ENCODE results near the gene DSP. TPM values are rescaled to one million over a fixed set of nuclear protein-coding genes. Genes with fewer than 3 reads are reported as not detected.

The DSP gene
- total RNA-seq, 1 donor from 2014 or later: 38.7 TPM

GRCh38 chr6:7580537-7580926 is 39.1 kb downstream of the DSP start:
- no peak for DNase-seq (ENCODE audit: low spot score)
- Mint-ChIP-seq H3K4me3 (no peak overlapping the region), H3K27ac (no peak overlapping the region), H3K27me3 (ENCODE audit: insufficient read depth, low read depth) (peaks cover 4% of the 10 kb centered on the region), H3K4me1 (no peaks in the 10 kb centered on the region), H3K36me3 (peaks cover 16% of the 10 kb centered on the region), H3K9me3 (no peaks in the 10 kb centered on the region)
- Histone ChIP-seq H3K4me2 (no peak overlapping the region), H3K36me3 (peaks cover 8% of the 10 kb centered on the region), H3K4me3 (no peak overlapping the region), H3K27me3 (no peaks in the 10 kb centered on the region), H2AFZ (replicated peaks) (no peak overlapping the region), H3K9ac (no peak overlapping the region), H4K20me1 (ENCODE audit: low read depth) (no peaks in the 10 kb centered on the region), H3F3A (ENCODE audit: low read depth) (no peaks in the 10 kb centered on the region), H3K27ac (no peak overlapping the region), H3K79me2 (ENCODE audit: low read depth) (no peaks in the 10 kb centered on the region), H3K9me3 (ENCODE audit: low read depth) (no peaks in the 10 kb centered on the region), H3K4me1 (no peaks in the 10 kb centered on the region)
- TF ChIP-seq EZH2 (IDR thresholded peaks at IDR 0.05) (no peak), EZH2phosphoT487 (IDR thresholded peaks at IDR 0.05) (no peak)
- TF ChIP-seq, protein P1, sequence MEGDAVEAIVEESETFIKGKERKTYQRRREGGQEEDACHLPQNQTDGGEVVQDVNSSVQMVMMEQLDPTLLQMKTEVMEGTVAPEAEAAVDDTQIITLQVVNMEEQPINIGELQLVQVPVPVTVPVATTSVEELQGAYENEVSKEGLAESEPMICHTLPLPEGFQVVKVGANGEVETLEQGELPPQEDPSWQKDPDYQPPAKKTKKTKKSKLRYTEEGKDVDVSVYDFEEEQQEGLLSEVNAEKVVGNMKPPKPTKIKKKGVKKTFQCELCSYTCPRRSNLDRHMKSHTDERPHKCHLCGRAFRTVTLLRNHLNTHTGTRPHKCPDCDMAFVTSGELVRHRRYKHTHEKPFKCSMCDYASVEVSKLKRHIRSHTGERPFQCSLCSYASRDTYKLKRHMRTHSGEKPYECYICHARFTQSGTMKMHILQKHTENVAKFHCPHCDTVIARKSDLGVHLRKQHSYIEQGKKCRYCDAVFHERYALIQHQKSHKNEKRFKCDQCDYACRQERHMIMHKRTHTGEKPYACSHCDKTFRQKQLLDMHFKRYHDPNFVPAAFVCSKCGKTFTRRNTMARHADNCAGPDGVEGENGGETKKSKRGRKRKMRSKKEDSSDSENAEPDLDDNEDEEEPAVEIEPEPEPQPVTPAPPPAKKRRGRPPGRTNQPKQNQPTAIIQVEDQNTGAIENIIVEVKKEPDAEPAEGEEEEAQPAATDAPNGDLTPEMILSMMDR (IDR thresholded peaks at IDR 0.05): no peak

DNA sequence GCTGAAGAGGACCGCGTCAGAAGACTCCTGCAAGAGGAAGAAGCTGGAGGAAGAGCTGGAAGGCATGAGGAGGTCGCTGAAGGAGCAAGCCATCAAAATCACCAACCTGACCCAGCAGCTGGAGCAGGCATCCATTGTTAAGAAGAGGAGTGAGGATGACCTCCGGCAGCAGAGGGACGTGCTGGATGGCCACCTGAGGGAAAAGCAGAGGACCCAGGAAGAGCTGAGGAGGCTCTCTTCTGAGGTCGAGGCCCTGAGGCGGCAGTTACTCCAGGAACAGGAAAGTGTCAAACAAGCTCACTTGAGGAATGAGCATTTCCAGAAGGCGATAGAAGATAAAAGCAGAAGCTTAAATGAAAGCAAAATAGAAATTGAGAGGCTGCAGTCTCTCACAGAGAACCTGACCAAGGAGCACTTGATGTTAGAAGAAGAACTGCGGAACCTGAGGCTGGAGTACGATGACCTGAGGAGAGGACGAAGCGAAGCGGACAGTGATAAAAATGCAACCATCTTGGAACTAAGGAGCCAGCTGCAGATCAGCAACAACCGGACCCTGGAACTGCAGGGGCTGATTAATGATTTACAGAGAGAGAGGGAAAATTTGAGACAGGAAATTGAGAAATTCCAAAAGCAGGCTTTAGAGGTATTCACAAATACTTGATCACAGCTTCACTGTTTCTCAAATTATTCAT is 39.6 kb downstream of the DSP start:
- H3K36me3 Mint-ChIP-seq: peaks cover 16% of the 10 kb centered on the region
- peaks cover 4% of the 10 kb centered on the region for H3K27me3 Mint-ChIP-seq (ENCODE audit: insufficient read depth, low read depth)
- Histone ChIP-seq H3K4me2 (no peak overlapping the region), H3K79me2 (ENCODE audit: low read depth) (no peaks in the 10 kb centered on the region), H4K20me1 (ENCODE audit: low read depth) (no peaks in the 10 kb centered on the region), H3K27ac (no peak overlapping the region), H3K4me3 (no peak overlapping the region), H3K9me3 (ENCODE audit: low read depth) (no peaks in the 10 kb centered on the region), H3F3A (ENCODE audit: low read depth) (no peaks in the 10 kb centered on the region), H2AFZ (replicated peaks) (no peak overlapping the region), H3K36me3 (peaks cover 8% of the 10 kb centered on the region), H3K9ac (no peak overlapping the region), H3K27me3 (no peaks in the 10 kb centered on the region), H3K4me1 (no peaks in the 10 kb centered on the region)
- H3K4me3 Mint-ChIP-seq: no peak overlapping the region
- H3K4me1 Mint-ChIP-seq: no peaks in the 10 kb centered on the region
- DNase-seq (ENCODE audit: low spot score): no peak
- no peaks in the 10 kb centered on the region for H3K9me3 Mint-ChIP-seq
- H3K27ac Mint-ChIP-seq: no peak overlapping the region
- TF ChIP-seq EZH2phosphoT487 (IDR thresholded peaks at IDR 0.05): no peak
- no peak for TF ChIP-seq EZH2 (IDR thresholded peaks at IDR 0.05)
- TF ChIP-seq, protein P1 (IDR thresholded peaks at IDR 0.05): no peak

DNA sequence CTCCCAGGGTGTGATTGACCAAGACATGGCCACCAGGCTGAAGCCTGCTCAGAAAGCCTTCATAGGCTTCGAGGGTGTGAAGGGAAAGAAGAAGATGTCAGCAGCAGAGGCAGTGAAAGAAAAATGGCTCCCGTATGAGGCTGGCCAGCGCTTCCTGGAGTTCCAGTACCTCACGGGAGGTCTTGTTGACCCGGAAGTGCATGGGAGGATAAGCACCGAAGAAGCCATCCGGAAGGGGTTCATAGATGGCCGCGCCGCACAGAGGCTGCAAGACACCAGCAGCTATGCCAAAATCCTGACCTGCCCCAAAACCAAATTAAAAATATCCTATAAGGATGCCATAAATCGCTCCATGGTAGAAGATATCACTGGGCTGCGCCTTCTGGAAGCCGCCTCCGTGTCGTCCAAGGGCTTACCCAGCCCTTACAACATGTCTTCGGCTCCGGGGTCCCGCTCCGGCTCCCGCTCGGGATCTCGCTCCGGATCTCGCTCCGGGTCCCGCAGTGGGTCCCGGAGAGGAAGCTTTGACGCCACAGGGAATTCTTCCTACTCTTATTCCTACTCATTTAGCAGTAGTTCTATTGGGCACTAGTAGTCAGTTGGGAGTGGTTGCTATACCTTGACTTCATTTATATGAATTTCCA is 43.9 kb downstream of the DSP start:
- Mint-ChIP-seq H3K27ac (no peak overlapping the region), H3K36me3 (peaks cover 16% of the 10 kb centered on the region), H3K4me1 (peaks cover 8% of the 10 kb centered on the region), H3K27me3 (ENCODE audit: insufficient read depth, low read depth) (peaks cover 7% of the 10 kb centered on the region), H3K4me3 (no peak overlapping the region), H3K9me3 (no peaks in the 10 kb centered on the region)
- no peak overlapping the region for H3K9ac ChIP-seq
- H3F3A ChIP-seq (ENCODE audit: low read depth): no peaks in the 10 kb centered on the region
- no peak overlapping the region for H2AFZ ChIP-seq (replicated peaks)
- H3K4me1 ChIP-seq: peaks cover 4% of the 10 kb centered on the region
- H3K4me3 ChIP-seq: no peak overlapping the region
- H3K27ac ChIP-seq: no peak overlapping the region
- no peak for TF ChIP-seq EZH2 (IDR thresholded peaks at IDR 0.05)
- no peak for TF ChIP-seq EZH2phosphoT487 (IDR thresholded peaks at IDR 0.05)
- TF ChIP-seq, protein P1 (IDR thresholded peaks at IDR 0.05): no peak
- H3K36me3 ChIP-seq: peaks cover 3% of the 10 kb centered on the region
- H3K27me3 ChIP-seq: no peaks in the 10 kb centered on the region
- H4K20me1 ChIP-seq (ENCODE audit: low read depth): peaks cover 1% of the 10 kb centered on the region
- peaks cover 3% of the 10 kb centered on the region for H3K79me2 ChIP-seq (ENCODE audit: low read depth)
- no peak for DNase-seq (ENCODE audit: low spot score)
- H3K9me3 ChIP-seq (ENCODE audit: low read depth): no peaks in the 10 kb centered on the region
- no peak overlapping the region for H3K4me2 ChIP-seq

Data from neural progenitor cell (in vitro differentiated cells).